SHP77 (cell line): ENCODE data around the gene ALPK1.
"Not testable (repeated sequence)": the region's sequence is repeated elsewhere in the genome, so short reads cannot be mapped to it uniquely, and the experiment has no call there.

Experiments
- DNase-seq, 2 experiments: peaks; one replicate each; lab custom pipeline; 2025; lab: John Stamatoyannopoulos, UW

Gene ALPK1

GRCh38 chr4:112296949-112297880 lies at the start of gene ALPK1:
TSS of gene ALPK1 (plus strand) at chr4:112297369.
- no peak for DNase-seq

GRCh38 chr4:112251019-112251643 lies 46.0 kb upstream of the ALPK1 start:
- DNase-seq = no peak

- DNase-seq = no peak
These were observed 44.9 kb upstream of the ALPK1 start for GRCh38 chr4:112252234-112252633.

GRCh38 chr4:112253382-112254000 lies 43.7 kb upstream of the ALPK1 start:
- no peak for DNase-seq

GRCh38 chr4:112257098-112257497 lies 40.1 kb upstream of the ALPK1 start:
- no peak for DNase-seq

DNA sequence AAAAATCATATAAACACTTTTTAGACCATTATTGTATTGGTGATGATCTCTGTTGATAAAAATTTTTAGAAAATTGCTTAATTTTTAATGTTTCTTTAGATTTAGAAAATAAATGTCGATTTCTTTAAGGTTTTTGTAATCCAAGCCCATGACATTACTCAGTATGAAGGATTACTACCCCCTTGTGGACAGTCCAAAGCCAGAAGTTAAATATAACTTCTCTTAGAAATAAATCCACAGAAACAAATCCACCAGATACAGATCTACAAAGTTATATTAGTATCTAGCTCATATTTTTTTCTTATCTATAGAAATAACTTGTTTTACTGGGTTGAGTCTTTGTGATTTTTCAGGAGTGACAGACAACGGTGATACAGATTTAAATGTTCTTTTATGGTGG lies 30.3 kb upstream of the ALPK1 start:
- DNase-seq = no peak

DNA sequence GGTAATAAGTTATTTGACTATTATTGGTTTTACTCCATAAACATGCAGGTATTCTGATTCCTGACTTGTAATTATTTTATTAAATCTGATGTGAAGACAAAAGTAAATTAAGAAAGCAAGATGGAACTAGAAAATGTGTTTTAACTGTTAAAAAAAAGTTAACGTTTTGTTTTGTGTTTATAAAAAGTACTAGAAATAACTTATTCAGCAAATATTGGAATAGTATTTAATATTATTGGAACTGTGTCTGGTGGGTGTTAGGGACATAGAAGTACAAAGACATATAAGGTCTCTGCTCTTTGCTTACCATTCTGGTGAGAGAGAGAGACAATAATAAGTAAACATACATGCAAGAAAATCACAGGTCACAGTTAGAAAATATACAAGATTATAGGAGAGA lies 27.1 kb upstream of the ALPK1 start:
- DNase-seq = no peak

DNA sequence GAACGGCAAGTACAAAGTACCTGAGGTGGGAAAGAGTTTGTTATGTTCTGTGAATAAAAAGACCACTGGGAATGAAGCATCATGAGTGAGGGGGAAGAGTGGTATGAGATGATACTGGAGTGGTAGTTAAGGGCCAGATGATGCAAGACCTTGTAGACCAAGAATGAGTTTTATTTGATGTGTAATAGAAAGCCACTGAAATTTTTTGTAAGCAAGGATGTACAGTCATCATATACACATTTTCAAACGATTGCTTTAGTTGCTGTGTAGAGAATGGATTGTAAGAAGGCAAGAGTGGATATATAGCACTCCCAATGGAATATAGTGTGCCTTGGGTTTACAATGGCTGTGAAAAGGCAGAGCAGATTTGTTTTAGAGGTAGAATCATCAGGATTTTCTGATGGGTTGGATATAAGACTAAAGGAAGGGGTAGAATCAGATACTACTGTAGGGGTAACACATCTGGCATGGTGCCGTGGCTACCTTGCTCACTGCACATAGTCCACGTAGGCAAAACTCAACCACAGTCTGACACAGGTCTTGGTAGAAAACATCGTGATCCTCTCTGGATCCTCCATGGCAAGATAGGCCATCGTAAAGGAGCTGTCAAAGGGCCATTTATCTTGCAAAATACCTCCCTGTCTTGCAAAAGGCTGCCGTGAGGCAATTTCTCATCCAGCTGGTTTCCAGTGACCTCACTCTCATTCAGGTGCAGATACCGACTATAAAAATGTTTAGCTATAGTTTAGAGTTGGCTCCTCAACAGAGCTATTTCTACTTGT lies 26.3 kb upstream of the ALPK1 start:
- DNase-seq = no peak

GRCh38 chr4:112272292-112272691 lies 24.9 kb upstream of the ALPK1 start:
- DNase-seq = no peak

DNA sequence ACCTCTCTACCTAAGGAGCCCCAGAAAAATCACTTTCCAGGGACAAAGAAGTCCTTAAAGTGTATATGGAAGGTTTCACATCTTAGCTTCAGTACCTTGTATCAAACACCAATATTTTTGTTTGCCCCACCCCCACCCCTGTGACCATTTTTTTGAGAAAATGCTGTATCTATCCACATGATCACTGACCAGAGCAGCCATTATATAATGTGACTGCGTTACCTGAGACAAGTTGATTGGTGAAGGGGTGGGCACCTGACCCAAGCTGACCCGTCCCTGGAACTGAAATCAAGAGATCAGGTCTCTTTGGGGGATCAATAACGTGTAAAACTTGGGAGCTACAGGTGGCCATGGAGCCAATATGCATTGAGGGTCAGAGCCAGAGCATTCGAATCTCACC lies 22.2 kb upstream of the ALPK1 start:
- DNase-seq = no peak

GRCh38 chr4:112276113-112276512 lies 21.1 kb upstream of the ALPK1 start:
- no peak for DNase-seq

DNA sequence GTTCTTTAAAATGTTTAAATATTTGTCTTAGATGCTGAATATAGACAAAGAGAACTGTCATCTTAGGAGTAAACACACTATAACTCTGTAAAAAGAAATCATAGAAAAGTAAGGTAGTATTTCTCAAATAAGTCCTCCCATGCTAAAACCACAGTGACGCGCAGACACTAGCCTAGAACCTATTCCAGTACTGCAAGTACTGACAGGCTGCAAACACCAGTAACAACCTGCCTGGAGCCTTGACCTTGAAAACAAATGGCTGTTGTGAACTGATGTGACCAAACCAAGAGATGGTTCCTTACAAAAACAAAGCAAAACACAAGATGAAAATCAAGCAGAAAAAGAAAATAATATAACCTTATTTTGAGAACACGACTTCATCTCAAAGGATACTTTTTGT lies 19.9 kb upstream of the ALPK1 start:
- no peak for DNase-seq

DNA sequence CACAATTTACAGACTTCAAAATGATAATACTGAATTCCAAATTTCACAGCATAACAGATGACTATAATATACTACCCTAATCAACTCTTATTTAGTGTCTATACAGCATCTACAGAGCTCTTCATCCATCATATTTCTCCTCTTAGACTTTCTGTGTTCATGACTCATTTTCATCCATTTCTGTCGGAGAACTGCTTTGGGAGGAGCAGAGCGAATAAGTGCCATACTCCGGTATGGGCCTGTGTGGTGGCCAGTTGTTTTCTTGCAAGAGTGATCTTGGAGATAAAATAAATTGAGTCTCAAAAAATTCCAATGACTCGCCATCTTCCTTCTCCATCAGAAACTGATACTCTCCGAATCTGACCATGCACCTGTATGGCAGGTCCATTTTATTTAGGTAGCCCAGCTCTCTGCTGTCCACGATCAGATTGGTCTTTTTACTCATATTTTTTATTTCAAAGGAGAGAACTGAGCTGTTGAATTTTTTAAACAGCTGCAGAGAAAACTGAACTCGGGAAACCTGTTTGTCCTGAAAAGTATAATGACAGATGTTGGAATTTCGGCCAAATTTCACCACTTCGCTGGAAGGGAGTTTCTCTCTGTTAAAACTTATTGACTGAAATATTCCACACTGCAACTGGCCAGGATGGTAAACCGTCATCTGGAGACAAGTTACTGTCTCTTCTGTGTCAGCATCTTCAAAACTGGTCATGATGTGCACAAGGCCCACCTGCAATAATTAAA lies 19.3 kb upstream of the ALPK1 start:
- DNase-seq = no peak

GRCh38 chr4:112279025-112279881 lies 17.9 kb upstream of the ALPK1 start:
- no peak for DNase-seq

GRCh38 chr4:112279882-112280315 lies 17.3 kb upstream of the ALPK1 start:
- no peak for DNase-seq

- no peak for DNase-seq
These were observed 16.6 kb upstream of the ALPK1 start for GRCh38 chr4:112280386-112281056.

- not testable (repeated sequence) for DNase-seq
These were observed 15.2 kb upstream of the ALPK1 start for GRCh38 chr4:112281895-112282398.

GRCh38 chr4:112282860-112283667 lies 14.1 kb upstream of the ALPK1 start:
- no peak for DNase-seq

- no peak for DNase-seq
These were observed 13.0 kb upstream of the ALPK1 start for GRCh38 chr4:112284166-112284565.
